GM21528 (cell line): ENCODE data around the gene GRN.

Experiments
- ATAC-seq: cut with Tn5 transposase; IDR thresholded peaks from one replicate; pipeline ENCODE4 v1.9.1; 2021; ENCODE audit warnings: mild to moderate bottlenecking, moderate library complexity; ENCODE audit not compliant: unreplicated experiment, low FRiP score

GRN gene

GRCh38 chr17:44398692-44399691, 53.9 kb downstream of the GRN start:
- no peak for ATAC-seq

DNA sequence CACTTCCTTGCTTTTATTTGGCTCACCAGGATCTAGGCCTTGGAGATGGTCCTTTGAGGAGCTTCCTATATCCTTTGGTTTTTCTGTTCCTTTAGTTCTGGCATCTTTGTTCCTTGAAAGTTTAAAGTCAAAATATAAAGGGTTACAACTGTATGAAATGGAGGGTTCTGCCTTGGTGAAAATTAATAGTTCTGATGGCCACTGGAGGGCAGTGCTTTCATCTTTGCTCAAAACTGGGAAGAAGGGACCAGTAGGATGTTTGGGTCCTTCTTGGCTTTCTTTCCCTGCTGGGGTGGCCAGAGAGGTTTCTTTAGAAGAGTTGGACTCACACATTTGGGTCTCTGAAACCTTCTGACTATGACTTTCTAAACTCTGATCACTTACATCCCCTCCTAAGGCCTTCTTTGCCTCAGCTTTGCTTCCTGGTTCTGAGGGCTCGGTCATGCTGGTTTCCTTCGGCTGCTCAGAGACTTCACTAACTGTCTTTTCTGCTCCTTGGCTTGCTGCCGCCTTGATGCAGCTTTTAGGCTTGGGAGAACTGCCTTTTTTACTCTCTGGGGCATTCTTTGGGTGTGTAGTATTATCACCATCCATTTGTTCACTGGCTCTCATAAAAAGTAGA, 55.2 kb downstream of the GRN start:
- ATAC-seq, result no peak
